ENCODE results near the gene ARFGAP1. TPM values are rescaled to one million over a fixed set of nuclear protein-coding genes. Genes with fewer than 3 reads are reported as not detected.

ARFGAP1 gene
- total RNA-seq, 1 donor from 2014 or later, result 128 TPM

- no peak for DNase-seq (ENCODE audit: low read depth, low spot score)
These were observed 29.9 kb upstream of the ARFGAP1 start for GRCh38 chr20:63242736-63243135.

GRCh38 chr20:63243604-63244247 lies 28.9 kb upstream of the ARFGAP1 start:
- no peaks in the 10 kb centered on the region for H3K27me3 Mint-ChIP-seq (ENCODE audit: low read depth)
- peak overlapping the region; percentile 31 for H3K4me3 Mint-ChIP-seq
- DNase-seq (ENCODE audit: low read depth, low spot score), result no peak
- no peaks in the 10 kb centered on the region for H3K36me3 Mint-ChIP-seq (ENCODE audit: low read depth)
- H3K27ac Mint-ChIP-seq (ENCODE audit: unreplicated experiment), result no peak overlapping the region
- no peak for TF ChIP-seq CTCF (conservative IDR thresholded peaks at IDR 0.05)
- H3K9me3 Mint-ChIP-seq, result no peaks in the 10 kb centered on the region
- H3K4me1 Mint-ChIP-seq, result peaks cover 8% of the 10 kb centered on the region

More at GRCh38 chr20:63242736-63243135, 29.9 kb upstream of the ARFGAP1 start:
- H3K36me3 Mint-ChIP-seq (ENCODE audit: low read depth), result no peaks in the 10 kb centered on the region
- no peak for TF ChIP-seq CTCF (conservative IDR thresholded peaks at IDR 0.05)
- no peak overlapping the region for H3K27ac Mint-ChIP-seq (ENCODE audit: unreplicated experiment)
- no peaks in the 10 kb centered on the region for H3K9me3 Mint-ChIP-seq
- no peak overlapping the region for H3K4me3 Mint-ChIP-seq
- H3K4me1 Mint-ChIP-seq, result peaks cover 4% of the 10 kb centered on the region
- no peaks in the 10 kb centered on the region for H3K27me3 Mint-ChIP-seq (ENCODE audit: low read depth)

GRCh38 chr20:63244468-63244867 lies 28.1 kb upstream of the ARFGAP1 start:
- peaks cover 12% of the 10 kb centered on the region for H3K4me1 Mint-ChIP-seq
- no peak for TF ChIP-seq CTCF (conservative IDR thresholded peaks at IDR 0.05)
- no peak overlapping the region for H3K4me3 Mint-ChIP-seq
- H3K27ac Mint-ChIP-seq (ENCODE audit: unreplicated experiment), result no peak overlapping the region
- no peaks in the 10 kb centered on the region for H3K27me3 Mint-ChIP-seq (ENCODE audit: low read depth)
- DNase-seq (ENCODE audit: low read depth, low spot score), result no peak
- H3K36me3 Mint-ChIP-seq (ENCODE audit: low read depth), result no peaks in the 10 kb centered on the region
- H3K9me3 Mint-ChIP-seq, result no peaks in the 10 kb centered on the region

- no peaks in the 10 kb centered on the region for H3K27me3 Mint-ChIP-seq (ENCODE audit: low read depth)
- H3K27ac Mint-ChIP-seq (ENCODE audit: unreplicated experiment), result no peak overlapping the region
- no peaks in the 10 kb centered on the region for H3K36me3 Mint-ChIP-seq (ENCODE audit: low read depth)
- H3K4me3 Mint-ChIP-seq, result no peak overlapping the region
- DNase-seq (ENCODE audit: low read depth, low spot score), result no peak
- H3K4me1 Mint-ChIP-seq, result peaks cover 25% of the 10 kb centered on the region
- no peaks in the 10 kb centered on the region for H3K9me3 Mint-ChIP-seq
- TF ChIP-seq CTCF (conservative IDR thresholded peaks at IDR 0.05), result no peak
These were observed 25.9 kb upstream of the ARFGAP1 start for GRCh38 chr20:63246490-63247288.

GRCh38 chr20:63247671-63248228 lies 24.9 kb upstream of the ARFGAP1 start:
- Mint-ChIP-seq H3K9me3 (no peaks in the 10 kb centered on the region), H3K27ac (ENCODE audit: unreplicated experiment) (no peak overlapping the region), H3K4me3 (no peak overlapping the region), H3K36me3 (ENCODE audit: low read depth) (no peaks in the 10 kb centered on the region), H3K27me3 (ENCODE audit: low read depth) (no peaks in the 10 kb centered on the region), H3K4me1 (peaks cover 27% of the 10 kb centered on the region)
- TF ChIP-seq CTCF (conservative IDR thresholded peaks at IDR 0.05), result no peak
- DNase-seq (ENCODE audit: low read depth, low spot score), result no peak
